H1 (cell line): ENCODE measurements around the gene MICALL1. TPM values are rescaled to one million over a fixed set of nuclear protein-coding genes. Genes with fewer than 3 reads are reported as not detected.
A peak's percentile ranks its signal among the peaks of the same experiment; 100 is the strongest.
"Not testable (repeated sequence)": the region's sequence is repeated elsewhere in the genome, so short reads cannot be mapped to it uniquely, and the experiment has no call there.

Experiments
- CTCF ChIA-PET: fragments of 300-600 bp; sonication (Branson Sonifier 250); formaldehyde crosslinking; loops from one replicate; lab custom pipeline; 2021; ENCODE audit not compliant: partially characterized antibody; lab: Charles Lee
- POLR2A ChIA-PET: fragments of 300-600 bp; sonication (Branson Sonifier 250); formaldehyde crosslinking; loops from one replicate; lab custom pipeline; 2021; ENCODE audit warnings: inconsistent platforms; ENCODE audit not compliant: partially characterized antibody; lab: Charles Lee
- DNase-seq, 2 experiments: peaks; one replicate each; pipeline versions ENCODE4 v3.0.0 to v3.0.0-alpha.2; 2010 to 2022; ENCODE audit warnings: low spot score in 2 of 2, low read depth in 1 of 2, mixed read lengths in 1 of 2
- FAIRE-seq: peaks from 2 replicates; lab custom pipeline; 2011; peaks lifted over from hg19 to GRCh38; lab: Jason Lieb, UNC
- H2AFZ ChIP-seq: 2 replicates; pipeline ENCODE4 v1.8.1; 2012; ENCODE audit warnings: low read length, inconsistent platforms
- H2AK5ac ChIP-seq: 2 replicates; pipeline ENCODE4 v1.6.1; 2013; ENCODE audit warnings: low read depth, low read length
- H2BK120ac ChIP-seq: replicated peaks from 2 replicates; pipeline ENCODE3; 2013; ENCODE audit warnings: low read depth, low read length, inconsistent platforms
- H2BK12ac ChIP-seq: 2 replicates; pipeline ENCODE4 v1.6.1; 2013; ENCODE audit warnings: low read depth, low read length
- H2BK15ac ChIP-seq: 2 replicates; pipeline ENCODE4 v1.6.1; 2013; ENCODE audit warnings: low read length
- H2BK20ac ChIP-seq: 2 replicates; pipeline ENCODE4 v1.6.1; 2013; ENCODE audit warnings: low read length
- H2BK5ac ChIP-seq: 2 replicates; pipeline ENCODE4 v1.6.1; 2013; ENCODE audit warnings: low read depth, low read length
- H3K14ac ChIP-seq: 2 replicates; pipeline ENCODE4 v1.6.1; 2013; ENCODE audit warnings: inconsistent platforms; ENCODE audit not compliant: insufficient read length
- H3K18ac ChIP-seq: 2 replicates; pipeline ENCODE4 v1.6.1; 2013; ENCODE audit warnings: low read length; ENCODE audit errors: extremely low read depth
- H3K23ac ChIP-seq: 2 replicates; pipeline ENCODE4 v1.6.1; 2013; ENCODE audit warnings: inconsistent platforms; ENCODE audit not compliant: insufficient read length
- H3K23me2 ChIP-seq: 2 replicates; pipeline ENCODE4 v1.6.1; 2013; ENCODE audit warnings: low read depth, low read length
- H3K27ac ChIP-seq: 2 replicates; pipeline ENCODE4 v1.6.1; 2011; ENCODE audit warnings: low read depth, low read length, inconsistent platforms
- H3K27me3 ChIP-seq, 4 experiments: replicated peaks in 1 of 4; 1 replicate in 1 of 4; 2 replicates in 3 of 4; pipeline versions ENCODE4 v1.6.1 to v1.8.1; 2011 to 2013; ENCODE audit warnings: low read length in 3 of 4, mild to moderate bottlenecking in 3 of 4, inconsistent platforms in 2 of 4, mixed read lengths in 2 of 4, moderate library complexity in 1 of 4; ENCODE audit not compliant: control insufficient read depth in 3 of 4, insufficient read depth in 3 of 4; ENCODE audit errors: extremely low read depth in 1 of 4
- H3K36me3 ChIP-seq, 4 experiments: 2 replicates each; pipeline versions ENCODE4 v1.6.1 to v1.8.1; 2011 to 2013; ENCODE audit warnings: mild to moderate bottlenecking in 4 of 4, low read length in 3 of 4, moderate library complexity in 2 of 4, control low read depth in 1 of 4, inconsistent platforms in 1 of 4; ENCODE audit not compliant: insufficient read depth in 4 of 4, control insufficient read depth in 2 of 4
- H3K4ac ChIP-seq: replicated peaks from 2 replicates; pipeline ENCODE3; 2013; ENCODE audit warnings: low read length, low read depth, mixed read lengths, inconsistent platforms; ENCODE audit not compliant: insufficient read length
- H3K4me1 ChIP-seq, 4 experiments: replicated peaks in 1 of 4; 1 replicate in 1 of 4; 2 replicates in 3 of 4; pipeline versions ENCODE4 v1.6.1 to v1.8.1; 2011 to 2013; ENCODE audit warnings: low read length in 3 of 4, inconsistent platforms in 2 of 4, mixed read lengths in 1 of 4; ENCODE audit not compliant: insufficient read depth in 4 of 4, control insufficient read depth in 3 of 4
- H3K4me2 ChIP-seq, 2 experiments: 2 replicates each; pipeline versions ENCODE4 v1.6.1 to v1.8.1; 2011 to 2013; ENCODE audit warnings: low read depth in 2 of 2, low read length in 2 of 2, control low read depth in 1 of 2, inconsistent platforms in 1 of 2, mild to moderate bottlenecking in 1 of 2; ENCODE audit not compliant: insufficient read depth in 1 of 2
- H3K4me3 ChIP-seq, 4 experiments: fragments of 200-600, 300-600 bp in 1 of 4; sonication (generic), shearing (Covaris generic), sonication (Bioruptor Twin) in 1 of 4; 2 replicates each; pipeline versions ENCODE4 v1.5.1 to v1.8.1; 2011 to 2016; ENCODE audit warnings: low read length in 4 of 4, low read depth in 3 of 4, control low read depth in 2 of 4, inconsistent platforms in 2 of 4, mild to moderate bottlenecking in 2 of 4, mixed read lengths in 1 of 4, moderate library complexity in 1 of 4; ENCODE audit not compliant: insufficient read depth in 2 of 4; ENCODE audit errors: extremely low read depth in 1 of 4
- H3K56ac ChIP-seq: replicated peaks from 2 replicates; pipeline ENCODE3; 2013; ENCODE audit warnings: low read depth, mild to moderate bottlenecking, mixed read lengths, low read length, inconsistent platforms; ENCODE audit not compliant: insufficient read length
- H3K79me1 ChIP-seq: 2 replicates; pipeline ENCODE4 v1.6.1; 2013; ENCODE audit warnings: low read depth, low read length, control low read depth
- H3K79me2 ChIP-seq, 2 experiments: 2 replicates each; pipeline versions ENCODE4 v1.6.1 to v1.8.1; 2012 to 2013; ENCODE audit warnings: low read length in 2 of 2, mild to moderate bottlenecking in 2 of 2, inconsistent platforms in 1 of 2; ENCODE audit not compliant: insufficient read depth in 2 of 2, control insufficient read depth in 1 of 2
- H3K9ac ChIP-seq, 4 experiments: replicated peaks in 1 of 4; 1 replicate in 1 of 4; 2 replicates in 3 of 4; pipeline versions ENCODE4 v1.6.1 to v1.8.1; 2011 to 2013; ENCODE audit warnings: low read depth in 3 of 4, low read length in 3 of 4, control low read depth in 2 of 4, mild to moderate bottlenecking in 2 of 4, moderate library complexity in 2 of 4, inconsistent platforms in 1 of 4; ENCODE audit errors: extremely low read depth in 1 of 4
- H3K9me3 ChIP-seq, 2 experiments: 2 replicates each; pipeline versions ENCODE4 v1.6.1 to v1.8.1; 2012 to 2013; ENCODE audit warnings: mild to moderate bottlenecking in 2 of 2, moderate library complexity in 2 of 2, control low read depth in 1 of 2, inconsistent platforms in 1 of 2, low read depth in 1 of 2, low read length in 1 of 2, mixed read lengths in 1 of 2; ENCODE audit not compliant: insufficient read depth in 2 of 2
- H4K20me1 ChIP-seq, 2 experiments: replicated peaks in 1 of 2; 2 replicates each; pipeline versions ENCODE3 to v1.8.1; 2011 to 2013; ENCODE audit warnings: inconsistent platforms in 2 of 2, low read length in 2 of 2, mild to moderate bottlenecking in 1 of 2; ENCODE audit not compliant: insufficient read depth in 2 of 2, control insufficient read depth in 1 of 2
- H4K5ac ChIP-seq: 2 replicates; pipeline ENCODE4 v1.6.1; 2013; ENCODE audit warnings: low read length, low read depth, mixed read lengths, inconsistent platforms; ENCODE audit not compliant: insufficient read length
- H4K8ac ChIP-seq: 2 replicates; pipeline ENCODE4 v1.8.0; 2013; ENCODE audit warnings: mild to moderate bottlenecking, moderate library complexity, low read length, inconsistent platforms; ENCODE audit not compliant: insufficient read depth; ENCODE audit errors: extremely low read depth
- H4K91ac ChIP-seq: replicated peaks from 2 replicates; pipeline ENCODE3; 2013; ENCODE audit warnings: low read length, mixed read lengths, inconsistent platforms; ENCODE audit not compliant: insufficient read length
- WGBS, 2 experiments: shearing (Covaris generic) in 1 of 2; methylation state at CpG; one replicate each; pipeline versions ENCODE4 v1.1.6 to v1.1.7; 2013 to 2015; ENCODE audit warnings: low lambda C conversion rate in 2 of 2, mixed read lengths in 2 of 2, inconsistent platforms in 1 of 2, low coverage in 1 of 2, missing lambda C conversion rate in 1 of 2; ENCODE audit not compliant: insufficient replicate concordance in 2 of 2, insufficient coverage in 1 of 2, insufficient read length in 1 of 2; ENCODE audit errors: extremely low coverage in 1 of 2, missing lambda C conversion rate in 1 of 2; 5-methylcytosine and 5-hydroxymethylcytosine counted together
- polyA plus RNA-seq, 7 experiments: library from polyadenylated mRNA; depleted of rRNA in 3 of 7; stranded (reverse) in 5 of 7; unstranded in 2 of 7; fragments of >200 nt in 5 of 7; fragments of 200-250 nt in 2 of 7; gene quantifications; 1 replicate in 5 of 7; 2 replicates in 1 of 7; 4 replicates in 1 of 7; pipeline versions ENCODE4 v1.2.1 to v1.2.3, GENCODE V29; 2011 to 2013; ENCODE audit warnings: missing spikeins in 2 of 7, mixed read lengths in 2 of 7
- total RNA-seq: library from RNA; stranded (reverse); fragmentation: NEBNext Ultra II Directional; extraction: Animal tissue kit (Norgen Biotek cat#: 25700); gene quantifications from 2 replicates; pipeline ENCODE4 v1.2.1, GENCODE V29; 2021

The MICALL1 gene
- total and polyA plus RNA-seq, 2 of the 8 experiments (the other 6 are each of a cell fraction or from before 2014, with no cell fraction given) = 17.7 to 32.1 TPM

DNA sequence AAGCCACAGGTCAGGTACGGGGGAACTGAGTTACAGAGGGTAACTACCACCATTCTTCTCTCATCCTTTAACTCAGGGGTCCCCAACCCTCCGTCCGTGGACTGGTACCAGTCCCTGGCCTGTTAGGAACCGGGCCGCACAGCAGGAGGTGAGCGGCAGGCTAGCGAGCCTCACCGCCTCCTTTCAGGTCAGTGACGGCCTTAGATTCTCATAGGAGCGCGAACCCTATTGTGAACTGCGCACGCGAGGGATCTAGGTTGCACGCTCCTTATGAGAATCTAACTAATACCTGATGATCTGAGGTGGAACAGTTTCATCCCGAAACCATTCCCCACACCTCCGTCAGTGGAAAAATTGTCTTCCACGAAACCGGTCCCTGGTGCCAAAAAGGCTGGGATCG, 46.5 kb downstream of the MICALL1 start:
- not testable (repeated sequence) for H3K9me3 ChIP-seq, H3K14ac ChIP-seq, H3K27ac ChIP-seq, H3K4ac ChIP-seq, H2BK5ac ChIP-seq, H2BK20ac ChIP-seq, H3K9ac ChIP-seq, H4K20me1 ChIP-seq, H4K5ac ChIP-seq, H2AK5ac ChIP-seq, H2BK15ac ChIP-seq, H3K18ac ChIP-seq, H2BK12ac ChIP-seq, H3K79me1 ChIP-seq, DNase-seq, H2BK120ac ChIP-seq, H3K23ac ChIP-seq, H4K91ac ChIP-seq, H4K8ac ChIP-seq, FAIRE-seq, H3K56ac ChIP-seq, H3K27me3 ChIP-seq, H3K23me2 ChIP-seq
- peak overlapping the region; percentile 85 to 98 (median 94); a peak in 7 of 8 replicates for H3K4me3 ChIP-seq
- 46% methylated on average over 20 of the region's 20 CpGs; no CpG with 5 or more reads in 1 of the 2 experiments for WGBS, 2 experiments
- H3K79me2 ChIP-seq = peaks cover 0 to 16% of the 10 kb centered on the region in 2 experiments; a peak in 2 of 4 replicates
- peaks cover 0 to 10% (median 4%) of the 10 kb centered on the region in 4 experiments; a peak in 4 of 7 replicates for H3K4me1 ChIP-seq
- CTCF ChIA-PET = interaction anchor here (0.8 to 7.9 kb wide), 8 partner anchors 11 to 729 kb away, joined by 3 to 48 read pairs (median 4); partner anchors contain the start of gene TOMM22
- peak overlapping the region; percentile 84 to 94 for H3K4me2 ChIP-seq
- POLR2A ChIA-PET = interaction anchor here (0.6 to 1.5 kb wide), 6 partner anchors 13 to 46 kb away, joined by 3 to 5 read pairs (median 3); partner anchors contain the start of gene MICALL1
- 0 out of 2 replicates have a peak overlapping the region, but pooled peaks have one; percentile 79 for H2AFZ ChIP-seq
- H3K36me3 ChIP-seq = peaks cover 10 to 12% (median 11%) of the 10 kb centered on the region in 4 experiments
